ENCODE data around the gene CFAP74. TPM values are rescaled to one million over a fixed set of nuclear protein-coding genes. Genes with fewer than 3 reads are reported as not detected.
A peak's percentile ranks its signal among the peaks of the same experiment; 100 is the strongest.

CFAP74 gene
- total and polyA plus RNA-seq, 2 of the 13 experiments (the other 11 are each of a cell fraction or from before 2014, with no cell fraction given): 0.27 to 0.62 TPM

DNA sequence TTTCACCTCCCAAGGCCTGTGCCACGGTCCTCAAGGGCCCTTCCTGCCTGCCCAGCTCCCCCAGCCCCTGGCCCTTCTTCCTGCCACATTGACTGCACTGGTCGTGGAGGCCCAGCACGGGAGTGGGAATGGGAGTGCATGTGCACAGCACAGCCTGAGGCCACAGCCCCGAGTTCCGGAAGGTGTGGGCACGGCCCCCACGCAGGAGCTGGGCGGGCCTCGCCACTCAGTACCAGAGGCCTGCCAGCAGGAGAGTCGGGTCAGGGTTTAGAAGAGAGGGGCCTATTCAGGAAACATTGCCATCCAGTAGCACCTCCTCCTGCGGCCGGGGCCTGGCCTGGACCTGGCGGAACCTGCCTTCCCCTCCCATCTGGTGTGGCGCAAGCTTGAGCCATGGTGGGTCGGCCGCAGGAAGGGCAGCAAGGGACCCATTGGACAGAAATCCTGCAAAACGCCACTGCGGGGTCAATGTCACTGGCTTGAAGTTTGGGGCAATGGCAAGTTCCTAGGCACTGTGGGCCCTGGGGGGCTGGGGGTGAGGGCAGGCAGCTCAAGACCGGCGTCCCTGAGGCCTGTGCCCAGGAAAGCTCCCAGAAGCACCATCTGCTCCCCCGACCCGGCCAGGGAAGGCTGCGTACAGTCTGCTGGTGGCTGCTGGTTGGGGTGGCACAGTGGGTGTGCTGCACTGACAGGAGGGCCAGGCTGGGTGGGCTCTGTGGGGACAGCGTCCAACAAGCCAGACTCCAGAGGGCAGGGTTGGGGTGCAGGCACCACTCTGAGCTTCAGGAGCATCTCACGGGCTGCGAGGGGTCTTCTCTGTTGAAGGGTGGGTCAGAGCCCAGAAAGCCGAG lies 82.8 kb downstream of the CFAP74 start (continued):
- TF ChIP-seq DNMT3B (CRISPR knock-in tag; conservative IDR thresholded peaks at IDR 0.05) (no peak), ZNF878 (CRISPR knock-in tag; IDR thresholded peaks at IDR 0.05) (no peak), KAT2B (IDR thresholded peaks at IDR 0.05; ENCODE audit: borderline replicate concordance, low read depth, low read length) (no peak), TRIM24 (CRISPR knock-in tag; IDR thresholded peaks at IDR 0.05) (no peak), PAWR (CRISPR knock-in tag; IDR thresholded peaks at IDR 0.05; ENCODE audit: borderline replicate concordance) (no peak), TCF7 (IDR thresholded peaks at IDR 0.05; ENCODE audit: low read depth) (no peak), ZBTB42 (CRISPR knock-in tag; IDR thresholded peaks at IDR 0.05) (no peak), RXRA (CRISPR knock-in tag; IDR thresholded peaks at IDR 0.05) (no peak), ZNF33A (CRISPR knock-in tag; IDR thresholded peaks at IDR 0.05; ENCODE audit: borderline replicate concordance) (no peak), ZNF484 (CRISPR knock-in tag; IDR thresholded peaks at IDR 0.05; ENCODE audit: borderline replicate concordance, low read depth) (0 out of 2 replicates have a peak, but pooled peaks have one; percentile 73), SRSF9 (IDR thresholded peaks at IDR 0.05; ENCODE audit: borderline replicate concordance, insufficient read depth, low read depth, low read length, poor library complexity, severe bottlenecking) (no peak), MTA3 (CRISPR knock-in tag; IDR thresholded peaks at IDR 0.05) (no peak), ZNF160 (CRISPR knock-in tag; IDR thresholded peaks at IDR 0.05) (no peak), ATM (IDR thresholded peaks at IDR 0.05; ENCODE audit: borderline replicate concordance) (no peak), GFI1 (CRISPR knock-in tag; IDR thresholded peaks at IDR 0.05; ENCODE audit: borderline replicate concordance) (no peak), ZNF562 (CRISPR knock-in tag; IDR thresholded peaks at IDR 0.05; ENCODE audit: borderline replicate concordance) (no peak), ETV5 (CRISPR knock-in tag; IDR thresholded peaks at IDR 0.05; ENCODE audit: borderline replicate concordance) (peak; percentile 55; the same call in 1 of the 2 replicates), GPN1 (CRISPR knock-in tag; IDR thresholded peaks at IDR 0.05; ENCODE audit: borderline replicate concordance) (no peak), LCORL (IDR thresholded peaks at IDR 0.05) (no peak), LCORL (CRISPR knock-in tag; IDR thresholded peaks at IDR 0.05) (peak; percentile 15; the same call in 1 of the 2 replicates), ZNF547 (CRISPR knock-in tag; IDR thresholded peaks at IDR 0.05) (no peak)
- TF ChIP-seq, protein P1, sequence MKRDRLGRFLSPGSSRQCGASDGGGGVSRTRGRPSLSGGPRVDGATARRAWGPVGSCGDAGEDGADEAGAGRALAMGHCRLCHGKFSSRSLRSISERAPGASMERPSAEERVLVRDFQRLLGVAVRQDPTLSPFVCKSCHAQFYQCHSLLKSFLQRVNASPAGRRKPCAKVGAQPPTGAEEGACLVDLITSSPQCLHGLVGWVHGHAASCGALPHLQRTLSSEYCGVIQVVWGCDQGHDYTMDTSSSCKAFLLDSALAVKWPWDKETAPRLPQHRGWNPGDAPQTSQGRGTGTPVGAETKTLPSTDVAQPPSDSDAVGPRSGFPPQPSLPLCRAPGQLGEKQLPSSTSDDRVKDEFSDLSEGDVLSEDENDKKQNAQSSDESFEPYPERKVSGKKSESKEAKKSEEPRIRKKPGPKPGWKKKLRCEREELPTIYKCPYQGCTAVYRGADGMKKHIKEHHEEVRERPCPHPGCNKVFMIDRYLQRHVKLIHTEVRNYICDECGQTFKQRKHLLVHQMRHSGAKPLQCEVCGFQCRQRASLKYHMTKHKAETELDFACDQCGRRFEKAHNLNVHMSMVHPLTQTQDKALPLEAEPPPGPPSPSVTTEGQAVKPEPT (CRISPR knock-in tag; IDR thresholded peaks at IDR 0.05; ENCODE audit: low read depth): no peak
- TF ChIP-seq, protein P2, sequence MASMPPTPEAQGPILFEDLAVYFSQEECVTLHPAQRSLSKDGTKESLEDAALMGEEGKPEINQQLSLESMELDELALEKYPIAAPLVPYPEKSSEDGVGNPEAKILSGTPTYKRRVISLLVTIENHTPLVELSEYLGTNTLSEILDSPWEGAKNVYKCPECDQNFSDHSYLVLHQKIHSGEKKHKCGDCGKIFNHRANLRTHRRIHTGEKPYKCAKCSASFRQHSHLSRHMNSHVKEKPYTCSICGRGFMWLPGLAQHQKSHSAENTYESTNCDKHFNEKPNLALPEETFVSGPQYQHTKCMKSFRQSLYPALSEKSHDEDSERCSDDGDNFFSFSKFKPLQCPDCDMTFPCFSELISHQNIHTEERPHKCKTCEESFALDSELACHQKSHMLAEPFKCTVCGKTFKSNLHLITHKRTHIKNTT (CRISPR knock-in tag; IDR thresholded peaks at IDR 0.05): no peak
- TF ChIP-seq, protein P3, sequence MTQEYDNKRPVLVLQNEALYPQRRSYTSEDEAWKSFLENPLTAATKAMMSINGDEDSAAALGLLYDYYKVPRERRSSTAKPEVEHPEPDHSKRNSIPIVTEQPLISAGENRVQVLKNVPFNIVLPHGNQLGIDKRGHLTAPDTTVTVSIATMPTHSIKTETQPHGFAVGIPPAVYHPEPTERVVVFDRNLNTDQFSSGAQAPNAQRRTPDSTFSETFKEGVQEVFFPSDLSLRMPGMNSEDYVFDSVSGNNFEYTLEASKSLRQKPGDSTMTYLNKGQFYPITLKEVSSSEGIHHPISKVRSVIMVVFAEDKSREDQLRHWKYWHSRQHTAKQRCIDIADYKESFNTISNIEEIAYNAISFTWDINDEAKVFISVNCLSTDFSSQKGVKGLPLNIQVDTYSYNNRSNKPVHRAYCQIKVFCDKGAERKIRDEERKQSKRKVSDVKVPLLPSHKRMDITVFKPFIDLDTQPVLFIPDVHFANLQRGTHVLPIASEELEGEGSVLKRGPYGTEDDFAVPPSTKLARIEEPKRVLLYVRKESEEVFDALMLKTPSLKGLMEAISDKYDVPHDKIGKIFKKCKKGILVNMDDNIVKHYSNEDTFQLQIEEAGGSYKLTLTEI (CRISPR knock-in tag; conservative IDR thresholded peaks at IDR 0.05): no peak
- TF ChIP-seq, protein P4, sequence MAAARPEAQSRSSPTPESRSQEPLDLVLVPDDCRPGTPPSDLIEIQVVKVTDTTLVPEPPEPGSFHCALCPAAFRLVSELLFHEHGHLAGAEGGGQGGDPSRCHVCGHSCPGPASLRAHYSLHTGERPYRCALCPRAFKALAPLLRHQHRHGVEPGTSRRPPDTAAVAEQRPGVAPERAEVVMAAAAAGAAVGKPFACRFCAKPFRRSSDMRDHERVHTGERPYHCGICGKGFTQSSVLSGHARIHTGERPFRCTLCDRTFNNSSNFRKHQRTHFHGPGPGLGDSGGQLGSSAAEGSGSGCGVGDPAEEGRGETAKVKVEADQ (CRISPR knock-in tag; IDR thresholded peaks at IDR 0.05; ENCODE audit: borderline replicate concordance): 0 out of 2 replicates have a peak, but pooled peaks have one; percentile 6

Measured in HepG2 (cell line).